Muscle of back (tissue), 11 donors: ENCODE results near the gene TTI1. TPM values are rescaled to one million over a fixed set of nuclear protein-coding genes. Genes with fewer than 3 reads are reported as not detected.
A peak's percentile ranks its signal among the peaks of the same experiment; 100 is the strongest.
"Not testable (repeated sequence)": the region's sequence is repeated elsewhere in the genome, so short reads cannot be mapped to it uniquely, and the experiment has no call there.

ENCODE experiments used
- DNase-seq, 3 donors: peaks; one replicate each; pipeline versions ENCODE4 v3.0.0 to v3.0.0-alpha.2; 2013
- polyA plus RNA-seq, 10 donors: library from polyadenylated mRNA; unstranded; fragments of 120-200 nt; gene quantifications; one replicate each; pipeline ENCODE4 v1.2.1, GENCODE V29; 2013; ENCODE audit not compliant: insufficient read length in 10 of 10

The TTI1 gene
- polyA plus RNA-seq, 10 donors, result 13.0 to 19.3 (median 16.2) TPM

- DNase-seq, result no peak
These were observed 20.9 kb downstream of the TTI1 start for GRCh38 chr20:38012332-38012731.

GRCh38 chr20:38011696-38012095 is 21.6 kb downstream of the TTI1 start:
- DNase-seq, result no peak

DNA sequence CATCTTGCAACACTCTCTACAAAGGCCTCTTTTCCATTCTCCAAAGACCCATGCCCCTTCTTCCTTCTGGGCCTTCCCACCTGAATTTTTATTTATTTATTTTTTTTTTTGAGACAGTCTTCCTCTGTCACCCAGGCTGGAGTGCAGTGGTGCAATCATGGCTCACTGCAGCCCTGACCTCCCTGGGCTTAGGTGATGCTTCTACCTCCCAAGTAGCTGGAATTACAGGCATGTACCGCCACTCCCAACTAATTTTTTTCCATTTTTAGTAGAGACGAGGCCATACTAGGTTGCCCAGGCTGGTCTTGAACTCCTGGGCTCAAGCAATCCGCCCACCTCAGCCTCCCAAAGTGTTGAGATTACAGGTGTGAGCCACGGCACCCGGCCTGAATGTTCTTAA is 23.8 kb downstream of the TTI1 start:
- not testable (repeated sequence) for DNase-seq

- no peak for DNase-seq
These were observed 24.9 kb downstream of the TTI1 start for GRCh38 chr20:38008233-38008944.

GRCh38 chr20:38007526-38007925 is 25.7 kb downstream of the TTI1 start:
- no peak for DNase-seq

- no peak for DNase-seq
These were observed 27.4 kb downstream of the TTI1 start for GRCh38 chr20:38005903-38006302.

GRCh38 chr20:38004416-38004815 is 28.8 kb downstream of the TTI1 start:
- no peak for DNase-seq

- no peak for DNase-seq
These were observed 30.8 kb downstream of the TTI1 start for GRCh38 chr20:38002422-38002821.

- no peak for DNase-seq
These were observed 31.3 kb downstream of the TTI1 start for GRCh38 chr20:38001981-38002380.

- no peak for DNase-seq
These were observed 31.9 kb downstream of the TTI1 start for GRCh38 chr20:38001173-38001875.

- DNase-seq, result no peak
These were observed 33.0 kb downstream of the TTI1 start for GRCh38 chr20:38000293-38000692.

DNA sequence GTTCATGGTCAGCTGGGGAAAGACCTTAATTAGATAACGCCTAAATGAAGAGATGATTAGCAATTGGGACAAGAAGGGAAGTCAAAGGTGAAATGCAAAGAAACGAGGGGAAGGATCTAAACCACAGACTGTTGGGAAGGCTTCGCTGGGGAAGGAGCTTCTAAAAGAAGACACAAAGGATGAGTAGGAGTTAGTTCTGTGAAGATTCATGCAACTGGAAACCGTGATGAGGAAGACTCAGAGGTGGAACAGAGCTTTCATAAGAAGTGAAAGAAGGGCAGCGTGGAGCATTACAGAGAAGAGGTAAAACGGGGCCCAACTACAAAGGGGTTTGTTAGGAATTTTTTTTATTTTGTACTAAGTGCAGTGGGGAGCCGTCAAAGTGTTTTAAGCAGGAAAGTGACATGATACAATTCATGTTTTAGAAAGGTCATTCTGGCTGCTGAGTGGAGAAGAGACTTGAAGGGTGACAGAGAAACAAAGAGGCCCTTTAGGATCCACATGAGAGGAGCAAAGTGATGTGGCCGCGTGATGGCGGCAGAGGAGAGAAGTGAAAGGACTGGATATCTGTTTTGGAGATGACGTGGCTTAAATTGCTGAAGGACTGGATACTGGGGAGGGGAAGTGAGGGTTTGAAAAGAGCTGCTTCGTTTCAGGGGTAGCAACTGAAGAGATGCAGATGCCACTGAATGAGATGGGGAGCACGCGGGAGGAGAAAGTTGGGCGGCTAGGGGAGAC is 33.6 kb downstream of the TTI1 start:
- DNase-seq, result no peak

DNA sequence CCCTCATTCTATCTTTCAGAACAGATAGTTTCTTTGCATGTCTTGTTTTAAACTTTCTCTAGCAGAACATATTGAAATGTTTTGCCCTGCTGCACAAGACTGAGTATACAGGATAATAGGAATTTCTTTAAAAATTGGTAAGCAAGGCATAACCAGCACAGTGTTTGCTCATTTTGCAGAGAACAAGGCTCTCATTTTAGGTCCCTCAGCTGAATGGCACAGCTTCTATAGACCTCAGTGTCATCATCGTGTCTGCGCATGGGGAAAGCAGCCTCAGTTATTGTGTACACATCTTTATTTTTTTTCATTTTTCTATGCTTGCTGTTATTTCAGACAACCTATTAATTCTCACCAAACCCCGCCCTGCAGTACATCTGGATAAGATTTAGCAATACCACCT is 35.7 kb downstream of the TTI1 start:
- no peak for DNase-seq

DNA sequence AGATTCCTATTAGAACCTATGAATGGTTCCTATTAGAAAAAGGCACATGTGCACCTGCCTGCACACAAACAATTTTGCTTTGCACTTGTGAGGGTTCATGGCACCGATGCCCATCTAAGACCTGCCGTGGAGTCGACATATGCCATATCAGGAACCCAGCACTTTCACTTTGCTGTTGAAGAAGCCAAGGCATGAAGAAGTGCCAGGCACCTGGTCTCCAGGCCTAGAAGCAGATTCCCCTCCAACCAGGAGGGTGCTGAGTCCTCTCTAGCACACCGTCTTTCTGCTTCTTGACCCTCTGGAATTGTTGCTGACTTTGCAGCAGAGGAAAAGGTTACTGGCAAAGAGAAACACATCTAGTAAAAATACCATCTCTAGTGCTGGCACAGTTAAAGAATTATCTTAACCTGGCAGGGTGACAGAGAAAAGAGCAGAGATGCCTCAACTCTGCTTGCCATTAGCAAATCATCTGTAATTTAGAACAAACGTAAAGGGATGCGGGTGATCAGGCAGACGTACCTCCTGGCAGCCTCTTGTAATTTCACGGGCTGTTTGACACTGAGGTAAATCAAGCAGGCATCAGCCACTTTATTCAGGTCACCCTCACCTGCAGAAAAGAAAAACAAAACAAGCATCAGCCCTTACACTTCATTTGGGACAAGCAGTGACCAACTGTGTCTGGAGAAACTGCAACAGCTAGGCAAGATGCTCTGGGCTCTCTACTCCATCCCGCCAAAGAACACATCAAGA is 37.2 kb downstream of the TTI1 start:
- DNase-seq, result no peak

DNA sequence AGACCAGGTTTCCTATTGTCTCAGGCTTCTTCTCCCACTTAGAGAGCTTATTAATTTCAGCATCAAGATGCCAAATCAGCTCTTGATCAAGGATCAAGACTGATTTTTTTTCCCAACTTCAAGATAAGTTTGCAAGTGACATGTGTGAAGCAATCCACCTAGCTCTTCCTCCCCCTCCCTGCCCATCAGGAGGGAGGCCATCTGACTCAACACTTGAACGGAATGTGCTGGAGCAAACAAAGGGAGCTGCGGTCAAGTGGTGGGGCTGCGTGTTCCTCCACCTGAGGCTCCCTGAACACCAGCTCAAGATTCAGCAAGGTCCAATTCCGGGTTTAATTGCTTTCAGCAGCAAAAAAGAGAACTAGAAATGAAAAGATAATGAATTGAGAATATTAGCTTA is 38.7 kb downstream of the TTI1 start:
- no peak for DNase-seq

DNA sequence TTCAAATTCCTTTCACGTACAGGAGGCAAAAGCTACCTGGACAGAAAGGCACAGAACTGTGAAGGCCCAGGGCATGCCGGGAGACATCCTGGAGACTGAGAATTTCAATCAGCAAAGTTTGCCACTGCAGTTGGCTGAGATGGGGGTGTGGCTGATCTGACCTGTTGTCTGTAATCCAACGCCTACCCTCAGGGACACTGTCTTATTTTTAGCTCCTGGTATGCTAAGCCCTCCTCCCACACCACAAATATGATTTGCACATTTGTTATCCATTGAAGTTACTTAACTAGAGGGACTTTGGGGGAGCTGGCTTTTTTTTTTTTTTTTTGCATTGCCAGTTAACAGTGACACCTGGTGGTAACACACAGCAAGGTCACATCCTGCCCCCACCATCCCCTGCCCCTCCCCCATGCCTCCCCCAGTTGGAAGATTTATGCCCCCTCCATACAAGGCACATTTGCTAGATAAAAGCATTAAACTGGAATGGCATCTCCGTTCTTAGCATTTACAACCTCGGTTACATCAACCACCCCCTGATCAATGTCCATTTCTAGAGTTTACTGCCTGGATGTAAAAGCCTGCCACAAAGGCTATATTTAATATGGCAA is 40.4 kb downstream of the TTI1 start:
- DNase-seq, result peak; percentile 48 to 85 (median 53)

- no peak for DNase-seq
These were observed 41.3 kb downstream of the TTI1 start for GRCh38 chr20:37991908-37992307.

DNA sequence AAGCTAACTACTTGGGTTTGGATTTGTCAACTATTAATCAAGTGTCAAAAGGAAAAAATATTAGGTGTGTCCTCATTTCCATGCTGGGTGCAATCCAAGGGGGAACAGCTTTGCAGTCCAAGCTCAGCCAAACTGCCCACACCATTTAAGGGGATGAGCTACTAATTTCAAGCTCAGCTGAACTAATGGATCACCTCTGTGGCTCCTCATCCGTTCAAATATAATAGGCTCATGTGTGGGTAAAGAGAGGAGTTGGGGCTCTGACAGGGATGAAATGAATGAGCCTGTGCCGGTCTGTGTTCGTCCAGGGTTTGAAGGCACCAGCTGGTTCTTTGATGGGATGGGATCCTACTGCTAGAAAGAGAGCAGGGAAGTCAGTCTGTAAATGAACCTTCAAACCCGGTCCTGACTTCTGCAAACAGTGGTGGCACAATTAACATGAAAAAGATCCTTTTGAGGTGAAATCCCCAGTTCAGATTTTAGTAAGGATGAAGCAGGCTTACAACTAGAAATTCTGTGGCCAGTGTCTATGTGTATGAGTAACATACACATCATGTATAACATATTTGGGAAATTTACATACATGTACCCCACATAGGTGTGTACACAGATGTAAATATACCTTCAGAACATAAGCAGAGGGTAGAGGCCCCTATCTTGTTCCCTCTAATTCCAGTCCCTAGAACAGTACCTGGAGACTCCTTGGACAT is 41.9 kb downstream of the TTI1 start:
- DNase-seq, result no peak

GRCh38 chr20:37990571-37991151 is 42.6 kb downstream of the TTI1 start:
- DNase-seq, result peak in 1 of 3 donors; percentile 47

DNA sequence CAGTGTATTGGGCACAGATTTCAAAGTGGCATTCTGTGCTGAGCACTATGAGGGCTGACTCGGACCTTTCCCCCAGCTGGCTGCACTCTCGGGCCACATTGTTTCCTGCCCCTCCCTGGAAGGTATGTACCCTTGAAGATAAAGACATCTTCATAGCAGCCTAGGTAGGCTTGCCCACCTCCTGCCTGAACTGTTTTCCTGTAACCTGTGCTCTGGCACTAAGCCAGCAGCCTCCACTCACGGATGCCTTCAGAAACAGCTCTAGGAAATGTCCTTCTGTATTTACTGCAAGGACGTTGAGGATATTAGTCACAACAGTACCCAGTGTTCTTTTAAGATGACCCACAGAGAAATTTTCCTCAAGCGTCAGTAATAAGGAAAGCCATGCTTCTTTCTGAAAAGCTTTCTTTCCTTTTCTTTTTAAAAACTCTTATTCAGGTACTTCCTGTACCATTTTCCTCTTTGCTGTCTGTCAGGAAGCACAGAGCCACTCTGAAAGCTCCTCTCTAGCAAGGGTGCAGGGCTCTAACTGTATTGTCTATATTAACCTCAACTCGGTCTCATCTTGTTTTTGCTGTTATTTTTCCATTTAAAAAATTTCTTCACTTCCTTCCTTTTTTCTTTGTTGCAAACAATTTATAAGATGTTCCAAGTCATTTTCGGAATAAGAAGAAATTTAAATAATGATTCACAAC is 43.5 kb downstream of the TTI1 start:
- DNase-seq, result no peak
